HepG2 (cell line): ENCODE data around the gene PGPEP1. TPM values are rescaled to one million over a fixed set of nuclear protein-coding genes. Genes with fewer than 3 reads are reported as not detected.

Experiments
- ATAC-seq: fragments of 200-7000 bp; cut with Tn5 transposase; 3 replicates; pipeline ENCODE4 v1.9.1; 2020; ENCODE audit warnings: mild to moderate bottlenecking, moderate library complexity
- BruUV-seq: library from RNA; stranded (reverse); fragments of 400-500 nt; replicated peaks from 2 replicates; lab custom pipeline; 2021; lab: Mats Ljungman, UMichigan
- CTCF ChIA-PET: fragments of 300-600 bp; formaldehyde crosslinking; extraction: SDS; loops from one replicate; lab custom pipeline; 2021; ENCODE audit warnings: low total read pairs, inconsistent platforms, low intra/inter-chr PET ratio; lab: Yijun Ruan, JAX
- POLR2A ChIA-PET: fragments of 350-600 bp; sonication (Branson Sonifier 250); formaldehyde crosslinking; loops from one replicate; lab custom pipeline; 2020; ENCODE audit warnings: antibody characterized with exemption, inconsistent platforms; lab: Yijun Ruan, JAX
- DNase-seq: peaks from one replicate; pipeline ENCODE4 v3.0.0-alpha.2; 2015; ENCODE audit warnings: low spot score
- FAIRE-seq: peaks from 3 replicates; lab custom pipeline; 2011; peaks lifted over from hg19 to GRCh38; lab: Jason Lieb, UNC
- H2AFZ ChIP-seq: one replicate; pipeline ENCODE4 v1.6.1; 2011; ENCODE audit warnings: low read length, inconsistent platforms
- H3K27ac ChIP-seq: fragments of 300-600 bp; 3 replicates; pipeline ENCODE4 v1.8.0; 2011; ENCODE audit warnings: mixed run types, mild to moderate bottlenecking, mixed read lengths, low read length, inconsistent platforms; ENCODE audit not compliant: insufficient read depth; ENCODE audit errors: extremely low read length
- H3K27me3 ChIP-seq, 2 experiments: fragments of 200-600 bp in 1 of 2; 2 replicates in 1 of 2; 3 replicates in 1 of 2; pipeline versions ENCODE4 v1.6.0 to v1.8.0; 2011; ENCODE audit warnings: low read length in 2 of 2, mild to moderate bottlenecking in 2 of 2, moderate library complexity in 2 of 2, inconsistent platforms in 1 of 2; ENCODE audit not compliant: insufficient read depth in 2 of 2, control insufficient read depth in 1 of 2
- H3K36me3 ChIP-seq, 2 experiments: fragments of 200-600 bp in 1 of 2; replicated peaks in 1 of 2; 2 replicates in 1 of 2; 3 replicates in 1 of 2; pipeline versions ENCODE4 v1.5.1 to v1.8.0; 2011; ENCODE audit warnings: low read length in 2 of 2, inconsistent platforms in 1 of 2; ENCODE audit not compliant: insufficient read depth in 2 of 2, control insufficient read depth in 1 of 2
- H3K4me1 ChIP-seq: 2 replicates; pipeline ENCODE4 v1.5.1; 2012; ENCODE audit warnings: low read length, inconsistent platforms; ENCODE audit not compliant: insufficient read depth
- H3K4me2 ChIP-seq: 2 replicates; pipeline ENCODE4 v1.6.0; 2011; ENCODE audit warnings: low read depth, low read length, inconsistent platforms
- H3K4me3 ChIP-seq, 3 experiments: fragments of 200-600 bp in 1 of 3; sonication (generic), shearing (Covaris generic) in 1 of 3; replicated peaks in 1 of 3; 2 replicates each; pipeline ENCODE4 v1.5.1; 2011 to 2016; ENCODE audit warnings: low read length in 3 of 3, inconsistent platforms in 2 of 3, low read depth in 2 of 3, mild to moderate bottlenecking in 2 of 3, control low read depth in 1 of 3, mixed read lengths in 1 of 3; ENCODE audit not compliant: insufficient read depth in 1 of 3
- H3K79me2 ChIP-seq: one replicate; pipeline ENCODE4 v1.6.1; 2011; ENCODE audit warnings: low read length, inconsistent platforms; ENCODE audit not compliant: insufficient read depth
- H3K9ac ChIP-seq: 2 replicates; pipeline ENCODE4 v1.6.0; 2011; ENCODE audit warnings: mild to moderate bottlenecking, low read depth, low read length, inconsistent platforms; ENCODE audit not compliant: insufficient read depth
- H3K9me3 ChIP-seq: 2 replicates; pipeline ENCODE4 v1.5.1; 2012; ENCODE audit warnings: mild to moderate bottlenecking, low read length
- H4K20me1 ChIP-seq: 2 replicates; pipeline ENCODE4 v1.6.0; 2011; ENCODE audit warnings: inconsistent platforms, mild to moderate bottlenecking, low read length, moderate library complexity; ENCODE audit not compliant: insufficient read depth
- ASH2L ChIP-seq: fragments of 300-600, 200-600 bp; sonication (generic); IDR thresholded peaks from 2 replicates; pipeline ENCODE4 v1.7.0; 2017; ENCODE audit warnings: low read depth, mild to moderate bottlenecking, moderate library complexity, mixed read lengths, low read length; ENCODE audit not compliant: insufficient read length
- CEBPZ ChIP-seq: IDR thresholded peaks from 2 replicates; pipeline ENCODE4 v1.6.1; 2012; ENCODE audit warnings: low read length, improper control_type of control experiment
- HNRNPL ChIP-seq: fragments of 200-400 bp; formaldehyde crosslinking; IDR thresholded peaks from 2 replicates; pipeline ENCODE4 v1.6.1; 2017; ENCODE audit warnings: mild to moderate bottlenecking, low read depth, low read length
- HNRNPLL ChIP-seq: fragments of 200-400 bp; formaldehyde crosslinking; IDR thresholded peaks from 2 replicates; pipeline ENCODE4 v1.6.1; 2017; ENCODE audit warnings: mild to moderate bottlenecking, low read depth, low read length; ENCODE audit not compliant: poor library complexity, severe bottlenecking
- JUNB ChIP-seq: sonication (generic); formaldehyde crosslinking; IDR thresholded peaks from 2 replicates; pipeline ENCODE4 v1.8.0; 2022; ENCODE audit warnings: missing genetic modification reagents, mild to moderate bottlenecking, borderline replicate concordance
- LCORL ChIP-seq, 2 experiments: fragments of 450-650 bp in 1 of 2; sonication (generic) in 1 of 2; formaldehyde crosslinking in 1 of 2; IDR thresholded peaks; 2 replicates each; pipeline versions ENCODE4 v1.5.0 to v1.6.1; 2017 to 2020; ENCODE audit warnings: antibody characterized with exemption in 1 of 2, missing genetic modification reagents in 1 of 2
- MTF1 ChIP-seq: sonication (generic); formaldehyde crosslinking; IDR thresholded peaks from 2 replicates; pipeline ENCODE4 v1.5.0; 2020; ENCODE audit warnings: missing genetic modification reagents
- PAF1 ChIP-seq: IDR thresholded peaks from 2 replicates; pipeline ENCODE4 v1.6.1; 2016; ENCODE audit warnings: missing genetic modification reagents, missing compliant biosample characterization
- RNF219 ChIP-seq: sonication (generic); formaldehyde crosslinking; IDR thresholded peaks from 2 replicates; pipeline ENCODE4 v1.5.0; 2020; ENCODE audit warnings: mild to moderate bottlenecking, missing genetic modification reagents
- SMAD1 ChIP-seq: sonication (generic); formaldehyde crosslinking; IDR thresholded peaks from 2 replicates; pipeline ENCODE4 v1.4.0; 2020; ENCODE audit warnings: missing genetic modification reagents, low read depth, mild to moderate bottlenecking, borderline replicate concordance
- SSRP1 ChIP-seq: IDR thresholded peaks from 2 replicates; pipeline ENCODE4 v1.6.1; 2016; ENCODE audit warnings: control low read depth
- ZGPAT ChIP-seq: IDR thresholded peaks from 2 replicates; pipeline ENCODE4 v1.6.1; 2016; ENCODE audit warnings: mild to moderate bottlenecking
- ZNF253 ChIP-seq: sonication (generic); formaldehyde crosslinking; IDR thresholded peaks from 2 replicates; pipeline ENCODE4 v1.8.0; 2022; ENCODE audit warnings: mild to moderate bottlenecking, missing genetic modification reagents, borderline replicate concordance
- ZNF615 ChIP-seq: sonication (generic); formaldehyde crosslinking; IDR thresholded peaks from 2 replicates; pipeline ENCODE4 v1.5.0; 2020; ENCODE audit warnings: mild to moderate bottlenecking, missing genetic modification reagents, borderline replicate concordance
- WGBS: methylation state at CpG from one replicate; pipeline ENCODE4 v1.1.6; 2017; ENCODE audit warnings: low lambda C conversion rate; 5-methylcytosine and 5-hydroxymethylcytosine counted together
- in situ Hi-C: cut with HindIII; loops from 2 replicates; pipeline ENCODE4 v1.10.0; 2017; ENCODE audit warnings: low pct_unique_long_range_greater_than_20kb; ENCODE audit not compliant: extremely low pct_ligation_motif_present
- intact Hi-C: fragments of 100-400 bp; cut with micrococcal nuclease; formaldehyde crosslinking; loops from one replicate; pipeline ENCODE4 v1.10.0; 2022; ENCODE audit not compliant: unreplicated experiment
- polyA plus RNA-seq, 8 experiments: library from polyadenylated mRNA; depleted of rRNA in 3 of 8; stranded (reverse) in 7 of 8; unstranded in 1 of 8; fragments of >200 nt; fragmentation: Illumina TruSeq in 4 of 8; extraction: Trizol in 4 of 8; gene quantifications; 2 replicates each; pipeline versions ENCODE4 v1.2.1 to v1.2.3, GENCODE V29; 2011 to 2016; ENCODE audit warnings: low read depth in 4 of 8, missing spikeins in 1 of 8, mixed read lengths in 1 of 8; ENCODE audit not compliant: insufficient read depth in 1 of 8
- total RNA-seq, 5 experiments: library from RNA; depleted of rRNA; stranded (reverse); fragments of >200 nt; fragmentation: Illumina TruSeq; extraction: Trizol; gene quantifications; 2 replicates each; pipeline ENCODE4 v1.2.3, GENCODE V29; 2016; ENCODE audit warnings: low read depth in 1 of 5

The PGPEP1 gene
- total and polyA plus RNA-seq, 2 of the 13 experiments (the other 11 are each of a cell fraction or from before 2014, with no cell fraction given): 53.1 to 56.6 TPM

GRCh38 chr19:18388960-18389725 lies 48.7 kb downstream of the PGPEP1 start:
- H3K36me3 ChIP-seq: peaks cover 4 to 24% of the 10 kb centered on the region in 2 experiments; a peak in 4 of 5 replicates
- H3K4me2 ChIP-seq: peak overlapping the region; percentile 90; the same call in 1 of the 2 replicates
- peaks cover 34% of the 10 kb centered on the region for H3K4me1 ChIP-seq
- peak overlapping the region in 2 of 3 experiments; percentile 86 to 91; a peak in 3 of 6 replicates for H3K4me3 ChIP-seq
- H3K27me3 ChIP-seq: no peaks in the 10 kb centered on the region; a peak in 1 of 5 replicates
- POLR2A ChIA-PET: interaction anchor here (0.9 to 14.3 kb wide), 17 partner anchors 8 to 114 kb away, joined by 3 to 514 read pairs (median 8); partner anchors contain the start of genes IQCN, JUND, LRRC25 and SSBP4
- DNase-seq (no peak), FAIRE-seq (no peak), ATAC-seq (no peak)
- intact Hi-C loops (loop anchor here (5.0 kb wide), 1 partner anchor 42 kb away; no protein-coding TSS in a partner anchor), in situ Hi-C loops (no loop called here)
- H3K27ac ChIP-seq: peak overlapping the region; percentile 34
- BruUV-seq: no TSS peak
- CTCF ChIA-PET: interaction anchor here (2.0 to 4.4 kb wide), 3 partner anchors 19 to 40 kb away, joined by 8 to 20 read pairs (median 10); no protein-coding TSS in a partner anchor
- 75% methylated on average over 13 of the region's 13 CpGs for WGBS
- H3K79me2 ChIP-seq: peaks cover 33% of the 10 kb centered on the region
- no peak overlapping the region for H2AFZ ChIP-seq
- H3K9ac ChIP-seq: 0 out of 2 replicates have a peak overlapping the region, but pooled peaks have one; percentile 31
- H4K20me1 ChIP-seq: peaks cover 42% of the 10 kb centered on the region
- no peaks in the 10 kb centered on the region for H3K9me3 ChIP-seq
- TF ChIP-seq ZGPAT (CRISPR knock-in tag) (0 out of 2 replicates have a peak, but pooled peaks have one; percentile 15), SMAD1 (CRISPR knock-in tag) (no peak), MTF1 (CRISPR knock-in tag) (no peak), CEBPZ (no peak), ZNF253 (CRISPR knock-in tag) (no peak), HNRNPL (0 out of 2 replicates have a peak, but pooled peaks have one; percentile 2), PAF1 (CRISPR knock-in tag) (peak; percentile 50; the same call in 1 of the 2 replicates), RNF219 (CRISPR knock-in tag) (peak; percentile 85; the same call in 1 of the 2 replicates), ZNF615 (CRISPR knock-in tag) (peak; percentile 61; the same call in 1 of the 2 replicates), JUNB (CRISPR knock-in tag) (0 out of 2 replicates have a peak, but pooled peaks have one; percentile 34), HNRNPLL (no peak), SSRP1 (peak; percentile 9; the same call in 1 of the 2 replicates), ASH2L (no peak), LCORL (IDR thresholded peaks at IDR 0.05) (no peak), LCORL (CRISPR knock-in tag; IDR thresholded peaks at IDR 0.05) (peak; percentile 19; the same call in 1 of the 2 replicates)
